Measurements from ENCODE around the gene LRRC71. TPM values are rescaled to one million over a fixed set of nuclear protein-coding genes. Genes with fewer than 3 reads are reported as not detected.

Gene LRRC71
- total and polyA plus RNA-seq, 2 donors from 2014 or later, result 0.19 to 0.50 TPM

DNA sequence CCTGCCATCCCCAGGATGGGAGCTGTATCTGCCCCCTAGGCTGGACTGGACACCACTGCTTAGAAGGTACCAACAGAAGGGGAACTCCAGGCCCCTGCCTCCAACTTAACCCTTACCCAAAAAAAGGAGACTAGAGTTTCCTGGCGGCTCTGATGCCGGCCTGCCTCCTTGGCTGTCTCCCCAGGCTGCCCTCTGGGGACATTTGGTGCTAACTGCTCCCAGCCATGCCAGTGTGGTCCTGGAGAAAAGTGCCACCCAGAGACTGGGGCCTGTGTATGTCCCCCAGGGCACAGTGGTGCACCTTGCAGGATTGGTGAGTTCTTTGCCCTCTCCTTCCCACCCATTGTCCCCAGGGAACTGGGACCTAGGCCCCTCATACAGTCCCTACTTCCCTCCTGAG, 8.1 kb upstream of the LRRC71 start:
- no peaks in the 10 kb centered on the region for H3K27me3 ChIP-seq (ENCODE audit: control insufficient read depth, insufficient read depth, low read length)
- peaks cover 0 to 4% (median 3%) of the 10 kb centered on the region in 3 donors for H3K36me3 ChIP-seq (ENCODE audit: control insufficient read depth in 2 of 3, insufficient read depth in 3 of 3, low read length in 3 of 3)
- H3K4me1 ChIP-seq (ENCODE audit: control insufficient read depth in 2 of 3, insufficient read depth in 2 of 3, low read depth in 1 of 3, low read length in 3 of 3), result no peaks in the 10 kb centered on the region
- no peaks in the 10 kb centered on the region for H3K9me3 ChIP-seq (ENCODE audit: control insufficient read depth in 2 of 3, insufficient read depth in 1 of 3, low read length in 3 of 3)
- TF ChIP-seq CTCF (IDR thresholded peaks at IDR 0.05; ENCODE audit: borderline replicate concordance, extremely low read depth, insufficient read depth), result no peak
- H3K27ac ChIP-seq (ENCODE audit: low read depth in 2 of 2, low read length in 2 of 2), result no peak overlapping the region
- H3K4me3 ChIP-seq (ENCODE audit: low read length in 3 of 3), result no peak overlapping the region
- no peak overlapping the region for H3K9ac ChIP-seq (ENCODE audit: low read length in 3 of 3)
- DNase-seq (no peak), FAIRE-seq (no peak)
- intact Hi-C loops (cut with DNase I), result no loop called here

DNA sequence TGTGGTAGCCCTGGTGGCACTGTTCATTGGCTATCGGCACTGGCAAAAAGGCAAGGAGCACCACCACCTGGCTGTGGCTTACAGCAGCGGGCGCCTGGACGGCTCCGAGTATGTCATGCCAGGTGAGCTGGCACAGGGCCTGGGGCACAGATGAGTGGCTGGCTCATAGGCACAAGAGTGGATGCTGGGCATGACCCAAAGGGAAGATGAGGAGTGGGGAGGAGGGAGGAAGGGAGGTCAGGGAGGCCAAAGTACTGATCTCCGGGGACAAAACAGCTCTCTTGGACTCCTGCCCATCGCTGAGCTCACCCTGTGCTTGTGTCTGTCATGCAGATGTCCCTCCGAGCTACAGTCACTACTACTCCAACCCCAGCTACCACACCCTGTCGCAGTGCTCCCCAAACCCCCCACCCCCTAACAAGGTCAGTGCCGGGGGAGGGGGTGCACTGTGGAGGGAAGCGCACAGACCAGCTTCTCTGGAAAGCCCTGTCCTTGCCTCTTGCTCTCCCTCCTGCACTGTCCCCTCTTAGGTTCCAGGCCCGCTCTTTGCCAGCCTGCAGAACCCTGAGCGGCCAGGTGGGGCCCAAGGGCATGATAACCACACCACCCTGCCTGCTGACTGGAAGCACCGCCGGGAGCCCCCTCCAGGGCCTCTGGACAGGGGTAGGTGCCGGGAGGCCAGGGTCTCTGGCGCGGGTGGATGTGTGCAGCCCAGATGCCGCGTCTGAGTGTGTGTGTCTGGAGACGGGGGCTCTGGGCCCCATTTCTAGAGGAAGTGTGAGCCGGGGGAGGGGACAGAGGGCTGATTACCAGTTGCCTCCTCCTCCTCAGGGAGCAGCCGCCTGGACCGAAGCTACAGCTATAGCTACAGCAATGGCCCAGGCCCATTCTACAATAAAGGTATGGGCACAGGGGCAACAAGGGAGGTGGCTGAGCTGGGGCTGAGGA, 7.3 kb upstream of the LRRC71 start:
- H3K27me3 ChIP-seq (ENCODE audit: control insufficient read depth, insufficient read depth, low read length), result no peaks in the 10 kb centered on the region
- FAIRE-seq (no peak), DNase-seq (peak in 4 of 5 donors; percentile 60 to 76 (median 68))
- H3K4me3 ChIP-seq (ENCODE audit: low read length in 3 of 3), result no peak overlapping the region
- H3K4me1 ChIP-seq (ENCODE audit: control insufficient read depth in 2 of 3, insufficient read depth in 2 of 3, low read depth in 1 of 3, low read length in 3 of 3), result no peaks in the 10 kb centered on the region
- H3K27ac ChIP-seq (ENCODE audit: low read depth in 2 of 2, low read length in 2 of 2), result no peak overlapping the region
- no peaks in the 10 kb centered on the region for H3K9me3 ChIP-seq (ENCODE audit: control insufficient read depth in 2 of 3, insufficient read depth in 1 of 3, low read length in 3 of 3)
- H3K9ac ChIP-seq (ENCODE audit: low read length in 3 of 3), result no peak overlapping the region
- intact Hi-C loops (cut with DNase I), result no loop called here
- TF ChIP-seq CTCF (IDR thresholded peaks at IDR 0.05; ENCODE audit: borderline replicate concordance, extremely low read depth, insufficient read depth), result no peak
- peaks cover 0 to 4% (median 3%) of the 10 kb centered on the region in 3 donors for H3K36me3 ChIP-seq (ENCODE audit: control insufficient read depth in 2 of 3, insufficient read depth in 3 of 3, low read length in 3 of 3)

DNA sequence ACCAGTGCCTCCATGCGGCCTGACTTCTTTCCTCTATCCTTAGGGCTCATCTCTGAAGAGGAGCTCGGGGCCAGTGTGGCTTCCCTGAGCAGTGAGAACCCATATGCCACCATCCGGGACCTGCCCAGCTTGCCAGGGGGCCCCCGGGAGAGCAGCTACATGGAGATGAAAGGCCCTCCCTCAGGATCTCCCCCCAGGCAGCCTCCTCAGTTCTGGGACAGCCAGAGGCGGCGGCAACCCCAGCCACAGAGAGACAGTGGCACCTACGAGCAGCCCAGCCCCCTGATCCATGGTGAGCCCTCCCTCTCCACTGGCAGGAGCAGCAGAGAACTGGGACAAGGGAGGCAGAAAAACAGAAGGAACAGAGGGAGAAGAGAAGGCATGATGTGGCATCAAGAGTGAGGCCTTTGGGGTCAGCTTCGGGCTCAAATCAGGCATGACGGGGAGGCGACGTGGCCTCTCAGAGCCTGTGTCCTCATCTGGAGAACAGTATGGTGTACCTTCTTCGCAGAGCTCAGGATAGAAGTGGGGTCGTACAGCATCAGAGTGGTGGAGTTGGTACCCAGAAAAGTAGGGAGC, 6.5 kb upstream of the LRRC71 start:
- H3K4me1 ChIP-seq (ENCODE audit: control insufficient read depth in 2 of 3, insufficient read depth in 2 of 3, low read depth in 1 of 3, low read length in 3 of 3), result no peaks in the 10 kb centered on the region
- FAIRE-seq (no peak), DNase-seq (no peak)
- peaks cover 0 to 4% (median 3%) of the 10 kb centered on the region in 3 donors for H3K36me3 ChIP-seq (ENCODE audit: control insufficient read depth in 2 of 3, insufficient read depth in 3 of 3, low read length in 3 of 3)
- H3K27me3 ChIP-seq (ENCODE audit: control insufficient read depth, insufficient read depth, low read length), result no peaks in the 10 kb centered on the region
- intact Hi-C loops (cut with DNase I), result no loop called here
- no peak overlapping the region for H3K27ac ChIP-seq (ENCODE audit: low read depth in 2 of 2, low read length in 2 of 2)
- no peaks in the 10 kb centered on the region for H3K9me3 ChIP-seq (ENCODE audit: control insufficient read depth in 2 of 3, insufficient read depth in 1 of 3, low read length in 3 of 3)
- H3K9ac ChIP-seq (ENCODE audit: low read length in 3 of 3), result no peak overlapping the region
- no peak for TF ChIP-seq CTCF (IDR thresholded peaks at IDR 0.05; ENCODE audit: borderline replicate concordance, extremely low read depth, insufficient read depth)
- no peak overlapping the region for H3K4me3 ChIP-seq (ENCODE audit: low read length in 3 of 3)
